Keratinocyte (primary cell): ENCODE data around the gene RASGEF1C. TPM values are rescaled to one million over a fixed set of nuclear protein-coding genes. Genes with fewer than 3 reads are reported as not detected.
A peak's percentile ranks its signal among the peaks of the same experiment; 100 is the strongest.
"Not testable (repeated sequence)": the region's sequence is repeated elsewhere in the genome, so short reads cannot be mapped to it uniquely, and the experiment has no call there.

Source experiments
- DNase-seq: peaks from one replicate; pipeline ENCODE4 v3.0.0-alpha.2; 2011; ENCODE audit warnings: low read depth, missing footprints, low spot score
- FAIRE-seq: peaks from 2 replicates; lab custom pipeline; 2011; peaks lifted over from hg19 to GRCh38; lab: Jason Lieb, UNC
- H2AFZ ChIP-seq: 2 replicates; pipeline ENCODE4 v1.6.0; 2012; ENCODE audit warnings: low read length, control low read depth, inconsistent platforms; ENCODE audit not compliant: control insufficient read depth
- H3K27ac ChIP-seq: 2 replicates; pipeline ENCODE4 v1.5.1; 2011; ENCODE audit warnings: low read length; ENCODE audit not compliant: control insufficient read depth, insufficient read depth
- H3K27me3 ChIP-seq: 3 replicates; pipeline ENCODE4 v1.6.0; 2011; ENCODE audit warnings: low read length; ENCODE audit not compliant: control insufficient read depth, insufficient read depth; ENCODE audit errors: extremely low read depth
- H3K36me3 ChIP-seq, 2 experiments: 2 replicates in 1 of 2; 3 replicates in 1 of 2; pipeline ENCODE4 v1.5.1; 2011; ENCODE audit warnings: low read length in 2 of 2, mild to moderate bottlenecking in 1 of 2; ENCODE audit not compliant: control insufficient read depth in 2 of 2, insufficient read depth in 2 of 2; ENCODE audit errors: extremely low read depth in 1 of 2
- H3K4me1 ChIP-seq: 3 replicates; pipeline ENCODE4 v1.5.1; 2011; ENCODE audit warnings: low read length; ENCODE audit not compliant: control insufficient read depth, insufficient read depth; ENCODE audit errors: extremely low read depth
- H3K4me2 ChIP-seq: 3 replicates; pipeline ENCODE4 v1.6.0; 2011; ENCODE audit warnings: low read depth, low read length; ENCODE audit not compliant: control insufficient read depth, insufficient read depth; ENCODE audit errors: extremely low read depth
- H3K4me3 ChIP-seq, 3 experiments: fragments of 200-600 bp in 1 of 3; sonication (generic) in 1 of 3; 2 replicates in 2 of 3; 3 replicates in 1 of 3; pipeline ENCODE4 v1.5.1; 2011 to 2016; ENCODE audit warnings: low read length in 3 of 3, mild to moderate bottlenecking in 3 of 3, control low read depth in 2 of 3, inconsistent platforms in 1 of 3, low read depth in 1 of 3, mixed read lengths in 1 of 3, mixed run types in 1 of 3, moderate library complexity in 1 of 3; ENCODE audit not compliant: control insufficient read depth in 2 of 3, insufficient read depth in 2 of 3; ENCODE audit errors: extremely low read depth in 1 of 3
- H3K79me2 ChIP-seq: 2 replicates; pipeline ENCODE4 v1.6.0; 2012; ENCODE audit warnings: low read length; ENCODE audit not compliant: control insufficient read depth, insufficient read depth
- H3K9ac ChIP-seq: 3 replicates; pipeline ENCODE4 v1.6.0; 2011; ENCODE audit warnings: low read length; ENCODE audit not compliant: control insufficient read depth, insufficient read depth; ENCODE audit errors: extremely low read depth
- H3K9me1 ChIP-seq: 3 replicates; pipeline ENCODE4 v1.6.0; 2011; ENCODE audit warnings: low read length; ENCODE audit not compliant: control insufficient read depth, insufficient read depth; ENCODE audit errors: extremely low read depth
- H3K9me3 ChIP-seq: 2 replicates; pipeline ENCODE4 v1.5.1; 2012; ENCODE audit warnings: low read depth, low read length; ENCODE audit not compliant: control insufficient read depth
- H4K20me1 ChIP-seq: 3 replicates; pipeline ENCODE4 v1.6.0; 2011; ENCODE audit warnings: low read length; ENCODE audit not compliant: control insufficient read depth, insufficient read depth; ENCODE audit errors: extremely low read depth
- EZH2 ChIP-seq: IDR thresholded peaks from one replicate; pipeline ENCODE4 v1.6.1; 2012; ENCODE audit warnings: inconsistent platforms, mild to moderate bottlenecking, low read length, moderate library complexity
- dilution Hi-C: fragments of 300-500 bp; cut with MboI; formaldehyde crosslinking; loops from one replicate; pipeline ENCODE4 v1.7.0; 2020; ENCODE audit warnings: low sequenced_read_pairs; ENCODE audit not compliant: extremely low pct_ligation_motif_present
- polyA plus RNA-seq, 5 experiments: library from polyadenylated mRNA; depleted of rRNA in 3 of 5; stranded (reverse) in 3 of 5; stranded (forward) in 1 of 5; unstranded in 1 of 5; fragments of >200 nt; gene quantifications; 1 replicate in 1 of 5; 2 replicates in 3 of 5; 3 replicates in 1 of 5; pipeline versions ENCODE4 v1.2.1 to v1.2.3, GENCODE V29; 2011 to 2012; ENCODE audit warnings: missing spikeins in 2 of 5, low read depth in 1 of 5, low replicate concordance in 1 of 5
- TF ChIP-seq, protein P1 (sequence below), 3 experiments: IDR thresholded peaks in 1 of 3; conservative IDR thresholded peaks in 1 of 3; optimal IDR thresholded peaks in 1 of 3; 2 replicates in 2 of 3; 3 replicates in 1 of 3; pipeline versions ENCODE3 to v1.5.1; 2011; ENCODE audit warnings: low read length in 3 of 3, mild to moderate bottlenecking in 3 of 3, moderate library complexity in 2 of 3, control low read depth in 1 of 3, inconsistent platforms in 1 of 3; ENCODE audit not compliant: insufficient read depth in 2 of 3; ENCODE audit errors: extremely low read depth in 1 of 3

Gene RASGEF1C
- polyA plus RNA-seq, 1 donor (not counting 4 experiments of a cell fraction or from before 2014, with no cell fraction given), result not detected

DNA sequence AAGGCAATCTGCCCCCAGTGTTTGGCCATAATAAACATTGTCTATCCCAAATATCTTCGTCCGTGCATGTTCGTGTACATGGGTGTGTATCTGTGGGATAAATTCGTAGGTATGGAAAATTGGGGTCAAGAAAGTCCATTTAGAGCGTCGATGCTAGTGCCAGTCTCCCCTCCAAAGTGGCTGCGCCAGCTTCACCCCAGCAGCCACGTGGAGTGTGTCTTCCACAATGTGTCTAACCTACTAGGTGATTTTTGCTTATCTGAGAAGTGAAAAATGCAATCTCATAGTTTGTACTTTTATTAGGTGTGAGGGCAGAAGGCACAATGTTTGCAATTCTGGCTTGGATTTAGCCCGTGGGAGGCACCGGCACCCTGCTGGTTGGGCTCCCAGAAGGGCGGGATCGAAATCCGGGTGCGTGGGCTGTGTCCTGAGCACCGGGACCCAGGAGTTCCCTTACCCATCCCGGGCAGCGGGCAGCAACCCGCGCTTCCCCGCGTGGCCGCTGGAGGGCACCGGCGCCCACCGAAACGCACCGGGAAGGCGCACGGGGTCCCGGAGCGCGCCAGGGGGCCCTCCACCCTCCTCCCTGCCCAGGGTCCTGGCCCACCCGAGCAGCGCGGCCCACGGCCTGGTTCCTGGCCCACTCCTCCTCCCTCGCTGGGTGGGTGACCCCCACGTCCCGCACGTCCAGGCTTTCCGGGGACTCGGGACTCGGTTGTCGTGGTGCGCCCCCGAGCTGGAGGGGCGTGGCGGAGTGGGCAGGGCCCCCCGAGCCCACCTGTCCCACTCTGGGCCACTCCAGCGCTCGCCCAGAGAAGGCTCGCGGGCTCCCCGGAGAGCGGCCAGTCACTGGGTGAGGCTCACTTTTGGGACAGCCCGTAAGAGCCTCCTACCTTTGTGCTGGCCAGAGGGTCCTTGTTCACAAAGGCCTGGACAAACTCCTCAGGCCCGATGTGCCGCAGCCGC is 82.0 kb downstream of the RASGEF1C start:
- FAIRE-seq (no peak), DNase-seq (no peak)
- no peaks in the 10 kb centered on the region for H4K20me1 ChIP-seq
- dilution Hi-C loops, result no loop called here
- no peak for TF ChIP-seq EZH2
- TF ChIP-seq, protein P1, sequence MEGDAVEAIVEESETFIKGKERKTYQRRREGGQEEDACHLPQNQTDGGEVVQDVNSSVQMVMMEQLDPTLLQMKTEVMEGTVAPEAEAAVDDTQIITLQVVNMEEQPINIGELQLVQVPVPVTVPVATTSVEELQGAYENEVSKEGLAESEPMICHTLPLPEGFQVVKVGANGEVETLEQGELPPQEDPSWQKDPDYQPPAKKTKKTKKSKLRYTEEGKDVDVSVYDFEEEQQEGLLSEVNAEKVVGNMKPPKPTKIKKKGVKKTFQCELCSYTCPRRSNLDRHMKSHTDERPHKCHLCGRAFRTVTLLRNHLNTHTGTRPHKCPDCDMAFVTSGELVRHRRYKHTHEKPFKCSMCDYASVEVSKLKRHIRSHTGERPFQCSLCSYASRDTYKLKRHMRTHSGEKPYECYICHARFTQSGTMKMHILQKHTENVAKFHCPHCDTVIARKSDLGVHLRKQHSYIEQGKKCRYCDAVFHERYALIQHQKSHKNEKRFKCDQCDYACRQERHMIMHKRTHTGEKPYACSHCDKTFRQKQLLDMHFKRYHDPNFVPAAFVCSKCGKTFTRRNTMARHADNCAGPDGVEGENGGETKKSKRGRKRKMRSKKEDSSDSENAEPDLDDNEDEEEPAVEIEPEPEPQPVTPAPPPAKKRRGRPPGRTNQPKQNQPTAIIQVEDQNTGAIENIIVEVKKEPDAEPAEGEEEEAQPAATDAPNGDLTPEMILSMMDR (optimal IDR thresholded peaks at IDR 0.05 in 1 of 3, IDR thresholded peaks at IDR 0.05 in 1 of 3, conservative IDR thresholded peaks at IDR 0.05 in 1 of 3; ENCODE audit: extremely low read depth in 1 of 3, insufficient read depth in 2 of 3, low read length in 3 of 3), result peak; percentile 44 to 84 (median 81)
- H3K27me3 ChIP-seq, result no peaks in the 10 kb centered on the region
- H3K36me3 ChIP-seq, result no peaks in the 10 kb centered on the region
- H3K9me1 ChIP-seq, result no peaks in the 10 kb centered on the region
- H2AFZ ChIP-seq, result no peak overlapping the region
- H3K4me1 ChIP-seq, result no peaks in the 10 kb centered on the region
- H3K9ac ChIP-seq, result no peak overlapping the region
- H3K4me2 ChIP-seq, result no peak overlapping the region
- no peak overlapping the region for H3K27ac ChIP-seq
- H3K4me3 ChIP-seq, result no peak overlapping the region
- H3K9me3 ChIP-seq, result no peaks in the 10 kb centered on the region
- no peaks in the 10 kb centered on the region for H3K79me2 ChIP-seq

GRCh38 chr5:180126156-180126555 is 82.9 kb downstream of the RASGEF1C start:
- not testable (repeated sequence) for FAIRE-seq

DNA sequence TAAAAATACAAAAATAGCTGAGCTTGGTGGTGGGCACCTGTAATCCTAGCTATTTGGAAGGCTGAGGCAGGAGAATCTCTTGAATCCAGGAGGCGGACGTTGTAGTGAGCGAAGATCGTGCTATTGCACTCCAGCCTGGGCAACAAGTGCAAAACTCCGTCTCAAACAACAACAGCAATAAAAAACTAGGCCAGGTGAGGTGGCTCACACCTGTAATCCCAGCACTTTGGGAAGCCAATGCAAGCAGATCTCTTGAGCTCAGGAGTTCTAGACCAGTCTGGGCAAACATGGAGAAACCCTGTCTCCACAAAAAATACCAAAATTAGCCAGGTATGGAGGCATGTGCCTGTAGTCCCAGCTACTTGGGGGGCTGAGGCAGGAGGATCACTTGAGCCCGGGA is 84.3 kb downstream of the RASGEF1C start:
- H3K4me3 ChIP-seq, DNase-seq, dilution Hi-C loops, H3K36me3 ChIP-seq, H3K9me1 ChIP-seq, FAIRE-seq, H2AFZ ChIP-seq, H4K20me1 ChIP-seq, H3K4me1 ChIP-seq, H3K4me2 ChIP-seq, H3K9me3 ChIP-seq, H3K27me3 ChIP-seq, H3K27ac ChIP-seq, H3K79me2 ChIP-seq, H3K9ac ChIP-seq: not testable (repeated sequence)

More at GRCh38 chr5:180126156-180126555, 82.9 kb downstream of the RASGEF1C start:
- H3K4me1 ChIP-seq, H3K9me3 ChIP-seq, H3K36me3 ChIP-seq, H3K27ac ChIP-seq, H4K20me1 ChIP-seq, H2AFZ ChIP-seq, H3K79me2 ChIP-seq, H3K9me1 ChIP-seq, DNase-seq, H3K4me2 ChIP-seq, H3K9ac ChIP-seq, H3K4me3 ChIP-seq, H3K27me3 ChIP-seq, dilution Hi-C loops: not testable (repeated sequence)
